GM21576 (cell line): ENCODE measurements around the gene XAGE2.

Experiments
- ATAC-seq: cut with Tn5 transposase; IDR thresholded peaks from one replicate; pipeline ENCODE4 v1.9.1; 2021; ENCODE audit warnings: mild to moderate bottlenecking, moderate library complexity; ENCODE audit not compliant: unreplicated experiment

XAGE2 gene

GRCh38 chrX:52422884-52423283 is 54.1 kb downstream of the XAGE2 start:
- ATAC-seq = no peak

GRCh38 chrX:52424656-52425055 is 55.8 kb downstream of the XAGE2 start:
- ATAC-seq = no peak
